Gastroesophageal sphincter (tissue), 3 donors: ENCODE results near the gene CIBAR2.

Source experiments
- CTCF ChIP-seq, 4 experiments: fragments of 200-600 bp in 2 of 4; fragments of 450-650 bp in 2 of 4; sonication (generic) in 1 of 4; IDR thresholded peaks; one replicate each; pipeline ENCODE4 v1.5.1; 2017 to 2019; ENCODE audit warnings: antibody characterized with exemption in 4 of 4, mild to moderate bottlenecking in 2 of 4, moderate library complexity in 2 of 4
- EP300 ChIP-seq: sonication (generic); formaldehyde crosslinking; IDR thresholded peaks from one replicate; pipeline ENCODE4 v1.6.1; 2017; ENCODE audit warnings: antibody characterized with exemption, mild to moderate bottlenecking
- POLR2AphosphoS5 ChIP-seq: sonication (generic); formaldehyde crosslinking; IDR thresholded peaks from one replicate; pipeline ENCODE4 v1.6.1; 2017; ENCODE audit warnings: antibody characterized with exemption

DNA sequence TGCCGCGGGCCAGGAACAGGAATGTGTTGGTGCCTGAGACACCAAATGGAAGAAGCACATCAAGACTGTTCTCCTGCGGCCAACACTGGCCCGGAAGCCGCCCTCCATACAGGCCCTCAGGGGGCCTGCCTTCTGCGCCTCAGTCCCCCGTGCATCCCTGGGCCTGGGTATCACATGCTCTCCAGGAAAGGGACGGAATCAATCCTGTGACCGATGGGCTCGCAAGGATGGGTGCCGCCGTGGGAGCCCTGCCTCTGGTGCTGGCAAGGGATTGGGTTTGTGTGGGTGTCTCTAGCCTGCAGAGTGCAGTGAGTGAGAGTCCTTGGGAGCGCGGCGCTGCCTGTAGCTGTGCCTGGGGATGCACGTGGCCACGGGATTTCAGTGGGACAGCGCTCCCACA is 19.4 kb downstream of the CIBAR2 start:
- no peak for TF ChIP-seq CTCF (IDR thresholded peaks at IDR 0.05)
- TF ChIP-seq POLR2AphosphoS5: no peak
- TF ChIP-seq EP300: no peak
